NCI-H774 (cell line): ENCODE results near the gene MT1A.

Source experiments
- DNase-seq: peaks from one replicate; lab custom pipeline; 2025; lab: John Stamatoyannopoulos, UW

Gene MT1A

GRCh38 chr16:56637814-56638750, at the start of gene MT1A:
Gene MT1A (plus strand): TSS chr16:56638666. CDS start chr16:56638739, 73 bp downstream.
- peak; percentile 16 for DNase-seq

GRCh38 chr16:56588781-56589140, 49.7 kb upstream of the MT1A start:
- DNase-seq = no peak

- DNase-seq = peak; percentile 29
These were observed 49.1 kb upstream of the MT1A start, which contains the start of gene MT3 for GRCh38 chr16:56589141-56590039. Gene MT3 (plus strand): TSS chr16:56589528. CDS start chr16:56589591, 63 bp downstream.

GRCh38 chr16:56591377-56592060, 46.9 kb upstream of the MT1A start:
- DNase-seq = no peak

GRCh38 chr16:56593573-56594291, 44.7 kb upstream of the MT1A start:
- DNase-seq = no peak

- DNase-seq = no peak
These were observed 44.2 kb upstream of the MT1A start for GRCh38 chr16:56594292-56594619.

- DNase-seq = no peak
These were observed 38.0 kb upstream of the MT1A start for GRCh38 chr16:56600398-56600999.

GRCh38 chr16:56601325-56601724, 37.1 kb upstream of the MT1A start:
- no peak for DNase-seq

- DNase-seq = no peak
These were observed 34.9 kb upstream of the MT1A start for GRCh38 chr16:56603589-56603988.

- no peak for DNase-seq
These were observed 33.5 kb upstream of the MT1A start for GRCh38 chr16:56604966-56605365.

- DNase-seq = no peak
These were observed 33.0 kb upstream of the MT1A start for GRCh38 chr16:56605475-56605874.

GRCh38 chr16:56606071-56606475, 32.4 kb upstream of the MT1A start:
- no peak for DNase-seq

GRCh38 chr16:56606476-56607108, 31.9 kb upstream of the MT1A start:
- DNase-seq = no peak

GRCh38 chr16:56607109-56607618, 31.3 kb upstream of the MT1A start:
- DNase-seq = no peak

GRCh38 chr16:56607675-56608042, 30.8 kb upstream of the MT1A start:
- no peak for DNase-seq

GRCh38 chr16:56608043-56608875, 30.2 kb upstream of the MT1A start, which contains the start of gene MT2A:
Gene MT2A (plus strand): TSS chr16:56608584. CDS start chr16:56608656, 72 bp downstream.
- DNase-seq = peak; percentile 95

- DNase-seq = no peak
These were observed 29.5 kb upstream of the MT1A start for GRCh38 chr16:56608876-56609462.

GRCh38 chr16:56609463-56609921, 29.0 kb upstream of the MT1A start:
- no peak for DNase-seq
